ENCODE measurements around the gene AGPAT1. TPM values are rescaled to one million over a fixed set of nuclear protein-coding genes. Genes with fewer than 3 reads are reported as not detected.

AGPAT1 gene
- total and polyA plus RNA-seq, 2 of the 8 experiments (the other 6 are each of a cell fraction or from before 2014, with no cell fraction given): 96.0 to 222 TPM

GRCh38 chr6:32146687-32147086 is 29.2 kb downstream of the AGPAT1 start:
- H4K20me1 ChIP-seq (replicated peaks in 1 of 2; ENCODE audit: control insufficient read depth in 1 of 2, insufficient read depth in 2 of 2, low read length in 2 of 2): no peaks in the 10 kb centered on the region
- no peaks in the 10 kb centered on the region for H3K79me2 ChIP-seq (ENCODE audit: control insufficient read depth in 1 of 2, insufficient read depth in 2 of 2, low read length in 2 of 2)
- H2BK12ac ChIP-seq (ENCODE audit: low read depth, low read length): 0 out of 2 replicates have a peak overlapping the region, but pooled peaks have one; percentile 0
- H3K27me3 ChIP-seq (replicated peaks in 1 of 4; ENCODE audit: control insufficient read depth in 3 of 4, extremely low read depth in 1 of 4, insufficient read depth in 3 of 4, low read length in 3 of 4): peaks cover 3 to 27% (median 25%) of the 10 kb centered on the region in 4 experiments
- no peaks in the 10 kb centered on the region for H3K36me3 ChIP-seq (ENCODE audit: control insufficient read depth in 2 of 4, insufficient read depth in 4 of 4, low read length in 3 of 4)
- H4K5ac ChIP-seq (ENCODE audit: insufficient read length, low read depth, low read length): no peak overlapping the region
- H2BK5ac ChIP-seq (ENCODE audit: low read depth, low read length): no peak overlapping the region
- H3K9ac ChIP-seq (replicated peaks in 1 of 4; ENCODE audit: extremely low read depth in 1 of 4, low read depth in 3 of 4, low read length in 3 of 4): no peak overlapping the region
- no peak overlapping the region for H4K91ac ChIP-seq (replicated peaks; ENCODE audit: insufficient read length, low read length)
- H3K9me3 ChIP-seq (ENCODE audit: insufficient read depth in 2 of 2, low read depth in 1 of 2, low read length in 1 of 2): no peaks in the 10 kb centered on the region
- DNase-seq (ENCODE audit: low read depth in 1 of 2, low spot score in 2 of 2): no peak
- H3K23me2 ChIP-seq (ENCODE audit: low read depth, low read length): peaks cover 7% of the 10 kb centered on the region; the same call in 1 of the 2 replicates
- no peak overlapping the region for H2BK120ac ChIP-seq (replicated peaks; ENCODE audit: low read depth, low read length)
- peak; percentile 86 for FAIRE-seq
- WGBS, 2 experiments (ENCODE audit: extremely low coverage in 1 of 2, insufficient coverage in 1 of 2, insufficient read length in 1 of 2, insufficient replicate concordance in 2 of 2, low coverage in 1 of 2, low lambda C conversion rate in 2 of 2, missing lambda C conversion rate in 1 of 2): 30% methylated on average over 4 of the region's 4 CpGs; no CpG with 5 or more reads in 1 of the 2 experiments
- peak overlapping the region; percentile 18 to 27; a peak in 1 of 4 replicates for H3K4me2 ChIP-seq (ENCODE audit: insufficient read depth in 1 of 2, low read depth in 2 of 2, low read length in 2 of 2)
- no peak overlapping the region for H3K4ac ChIP-seq (replicated peaks; ENCODE audit: insufficient read length, low read depth, low read length)
- 0 out of 2 replicates have a peak overlapping the region, but pooled peaks have one; percentile 2 for H2AFZ ChIP-seq (ENCODE audit: low read length)
- no peak overlapping the region for H3K27ac ChIP-seq (ENCODE audit: low read depth, low read length)
- no peak overlapping the region for H3K4me3 ChIP-seq (ENCODE audit: extremely low read depth in 1 of 4, insufficient read depth in 2 of 4, low read depth in 3 of 4, low read length in 4 of 4)
- 0 out of 2 replicates have a peak overlapping the region, but pooled peaks have one; percentile 0 for H3K18ac ChIP-seq (ENCODE audit: extremely low read depth, low read length)
- H3K79me1 ChIP-seq (ENCODE audit: low read depth, low read length): no peaks in the 10 kb centered on the region
- H3K4me1 ChIP-seq (replicated peaks in 1 of 4; ENCODE audit: control insufficient read depth in 3 of 4, insufficient read depth in 4 of 4, low read length in 3 of 4): peaks cover 10 to 26% (median 11%) of the 10 kb centered on the region in 4 experiments
- no peak overlapping the region for H2BK20ac ChIP-seq (ENCODE audit: low read length)
- H2AK5ac ChIP-seq (ENCODE audit: low read depth, low read length): no peak overlapping the region
- no peak overlapping the region for H3K56ac ChIP-seq (replicated peaks; ENCODE audit: insufficient read length, low read depth, low read length)
- H2BK15ac ChIP-seq (ENCODE audit: low read length): no peak overlapping the region
- POLR2A ChIA-PET (ENCODE audit: partially characterized antibody): interaction anchor here (1.0 to 9.2 kb wide), 6 partner anchors 8 to 30 kb away, joined by 3 to 70 read pairs (median 6); partner anchors contain the start of genes ATF6B and FKBPL
- H4K8ac ChIP-seq (ENCODE audit: extremely low read depth, insufficient read depth, low read length): no peak overlapping the region
- 0 out of 2 replicates have a peak, but pooled peaks have one; percentile 17 for TF ChIP-seq TAF1 (IDR thresholded peaks at IDR 0.05; ENCODE audit: low read depth, low read length)
- 0 out of 2 replicates have a peak, but pooled peaks have one; percentile 45 for TF ChIP-seq YY1 (IDR thresholded peaks at IDR 0.05; ENCODE audit: low read depth, low read length)
- TF ChIP-seq RFX5 (IDR thresholded peaks at IDR 0.05; ENCODE audit: borderline replicate concordance, low read depth, low read length): no peak
- TF ChIP-seq TAF7 (optimal IDR thresholded peaks at IDR 0.05; ENCODE audit: borderline replicate concordance, low read depth, low read length): no peak
- TF ChIP-seq FOSL1 (IDR thresholded peaks at IDR 0.05; ENCODE audit: insufficient read depth, low read depth, low read length): no peak
- peak; percentile 71 for TF ChIP-seq TEAD4 (IDR thresholded peaks at IDR 0.05; ENCODE audit: low read depth, low read length)
- peak; percentile 74; the same call in 1 of the 2 replicates for TF ChIP-seq SP1 (IDR thresholded peaks at IDR 0.05; ENCODE audit: low read depth, low read length)
- H3K14ac ChIP-seq (ENCODE audit: insufficient read length): no peak overlapping the region
- no peak overlapping the region for H3K23ac ChIP-seq (ENCODE audit: insufficient read length)
- CTCF ChIA-PET (ENCODE audit: partially characterized antibody): interaction anchor here (1.6 to 1.9 kb wide), 2 partner anchors 28 to 31 kb away, joined by 3 to 5 read pairs; no protein-coding TSS in a partner anchor
